Stimulated activated CD4-positive, alpha-beta T cell treated with anti-CD3 and anti-CD28 coated beads, Interleukin-4, amount 100 ng/mL, for 1 hour (primary cell): ENCODE measurements around the gene TGFB1I1.
"Not testable (repeated sequence)": the region's sequence is repeated elsewhere in the genome, so short reads cannot be mapped to it uniquely, and the experiment has no call there.

Source experiments
- DNase-seq: peaks from one replicate; pipeline ENCODE4 v3.0.0-alpha.2; 2020

Gene TGFB1I1

DNA sequence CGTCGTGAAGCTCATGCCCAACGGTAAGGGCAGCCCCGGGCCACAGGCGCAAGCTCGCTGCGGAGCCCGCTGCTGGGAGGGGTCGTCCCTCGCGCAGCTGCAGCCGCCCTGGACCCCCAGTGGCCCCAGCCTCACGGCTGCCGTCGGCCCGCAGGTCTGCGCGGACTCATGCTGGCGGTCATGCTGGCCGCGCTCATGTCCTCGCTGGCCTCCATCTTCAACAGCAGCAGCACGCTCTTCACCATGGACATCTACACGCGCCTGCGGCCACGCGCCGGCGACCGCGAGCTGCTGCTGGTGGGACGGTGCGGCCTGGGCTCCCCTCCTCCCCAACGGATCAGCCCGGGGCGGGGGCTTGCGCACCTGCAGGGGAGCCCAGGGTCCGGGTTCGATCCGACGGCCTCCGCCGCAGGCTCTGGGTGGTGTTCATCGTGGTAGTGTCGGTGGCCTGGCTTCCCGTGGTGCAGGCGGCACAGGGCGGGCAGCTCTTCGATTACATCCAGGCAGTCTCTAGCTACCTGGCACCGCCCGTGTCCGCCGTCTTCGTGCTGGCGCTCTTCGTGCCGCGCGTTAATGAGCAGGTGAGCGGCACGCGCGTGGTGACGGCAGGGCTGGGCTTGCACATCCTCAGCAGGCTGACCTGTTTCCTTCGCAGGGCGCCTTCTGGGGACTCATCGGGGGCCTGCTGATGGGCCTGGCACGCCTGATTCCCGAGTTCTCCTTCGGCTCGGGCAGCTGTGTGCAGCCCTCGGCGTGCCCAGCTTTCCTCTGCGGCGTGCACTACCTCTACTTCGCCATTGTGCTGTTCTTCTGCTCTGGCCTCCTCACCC lies 16.7 kb downstream of the TGFB1I1 start:
- no peak for DNase-seq

DNA sequence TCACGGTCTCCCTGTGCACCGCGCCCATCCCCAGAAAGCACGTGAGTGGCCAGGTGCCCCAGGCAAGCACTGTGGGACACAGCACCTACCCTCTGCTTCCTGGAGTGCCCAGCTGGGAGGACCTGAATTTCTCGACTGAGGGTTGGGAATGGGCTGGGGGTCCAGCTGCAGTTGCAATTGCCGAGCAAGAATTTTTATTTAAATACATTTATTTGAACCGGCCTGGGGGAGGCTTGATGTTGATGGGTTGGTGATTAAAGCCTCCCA lies 17.3 kb downstream of the TGFB1I1 start:
- DNase-seq: no peak

DNA sequence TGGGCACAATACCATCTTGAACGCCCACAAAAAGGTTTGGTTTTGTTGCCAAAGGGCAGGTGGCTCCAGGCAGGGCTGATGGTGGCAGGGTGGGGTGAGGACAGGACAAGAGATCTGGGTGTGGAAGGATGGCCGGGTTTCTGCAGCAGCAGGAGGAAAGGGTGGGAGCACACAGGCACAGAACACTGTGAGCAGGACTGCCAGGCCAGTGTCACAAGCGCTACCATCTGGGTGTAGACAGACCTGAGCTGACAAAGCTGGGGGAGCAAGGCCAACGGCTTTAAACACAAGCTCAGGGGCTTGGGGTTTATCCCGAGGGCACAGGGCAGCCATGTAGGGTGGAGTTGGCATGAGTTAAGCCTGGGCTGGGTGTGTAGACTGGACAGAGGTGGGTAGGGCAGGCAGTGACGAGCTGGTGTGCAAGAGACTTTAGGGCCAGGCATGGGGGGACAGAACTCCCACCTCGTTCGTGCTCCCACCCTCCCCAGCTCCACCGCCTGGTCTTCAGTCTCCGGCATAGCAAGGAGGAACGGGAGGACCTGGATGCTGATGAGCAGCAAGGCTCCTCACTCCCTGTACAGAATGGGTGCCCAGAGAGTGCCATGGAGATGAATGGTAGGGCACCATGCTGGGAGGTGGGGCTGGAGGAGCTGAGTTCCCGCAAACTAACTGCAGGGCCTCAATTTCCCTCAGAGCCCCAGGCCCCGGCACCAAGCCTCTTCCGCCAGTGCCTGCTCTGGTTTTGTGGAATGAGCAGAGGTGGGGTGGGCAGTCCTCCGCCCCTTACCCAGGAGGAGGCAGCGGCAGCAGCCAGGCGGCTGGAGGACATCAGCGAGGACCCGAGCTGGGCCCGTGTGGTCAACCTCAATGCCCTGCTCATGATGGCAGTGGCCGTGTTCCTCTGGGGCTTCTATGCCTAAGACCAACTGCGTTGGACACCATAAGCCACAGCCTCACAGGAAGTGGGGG lies 17.9 kb downstream of the TGFB1I1 start:
- no peak for DNase-seq

DNA sequence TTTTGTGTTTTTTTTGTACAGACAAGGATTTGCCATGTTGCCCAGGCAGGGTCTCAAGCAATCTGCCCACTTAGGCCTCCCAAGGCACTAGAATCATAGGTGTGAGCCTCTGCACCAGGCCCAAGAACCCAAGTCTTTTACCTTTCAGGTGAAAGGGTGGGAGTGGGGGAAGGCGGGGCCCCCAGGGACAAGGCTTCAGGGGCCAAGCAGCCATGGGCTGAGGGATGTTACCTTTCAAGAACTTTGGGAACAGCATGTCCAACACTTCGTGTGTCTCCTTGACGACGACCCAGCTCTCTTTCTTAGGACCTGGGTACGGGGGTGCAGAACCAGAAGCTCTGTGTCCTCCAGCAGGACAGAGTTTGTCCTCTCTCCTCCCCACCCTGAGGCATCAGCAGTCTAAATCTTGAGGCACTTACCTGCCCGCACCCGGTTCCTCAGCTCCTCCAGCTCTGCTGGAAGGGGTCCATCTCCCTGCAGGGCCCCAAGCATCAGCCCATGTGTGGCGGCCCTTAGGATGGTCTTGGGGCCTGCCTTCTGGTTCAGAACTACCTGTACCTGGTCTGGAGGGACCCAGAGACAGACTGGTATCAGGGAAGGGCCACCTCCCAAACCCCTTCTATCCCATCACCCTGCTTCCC lies 19.9 kb downstream of the TGFB1I1 start:
- no peak for DNase-seq

DNA sequence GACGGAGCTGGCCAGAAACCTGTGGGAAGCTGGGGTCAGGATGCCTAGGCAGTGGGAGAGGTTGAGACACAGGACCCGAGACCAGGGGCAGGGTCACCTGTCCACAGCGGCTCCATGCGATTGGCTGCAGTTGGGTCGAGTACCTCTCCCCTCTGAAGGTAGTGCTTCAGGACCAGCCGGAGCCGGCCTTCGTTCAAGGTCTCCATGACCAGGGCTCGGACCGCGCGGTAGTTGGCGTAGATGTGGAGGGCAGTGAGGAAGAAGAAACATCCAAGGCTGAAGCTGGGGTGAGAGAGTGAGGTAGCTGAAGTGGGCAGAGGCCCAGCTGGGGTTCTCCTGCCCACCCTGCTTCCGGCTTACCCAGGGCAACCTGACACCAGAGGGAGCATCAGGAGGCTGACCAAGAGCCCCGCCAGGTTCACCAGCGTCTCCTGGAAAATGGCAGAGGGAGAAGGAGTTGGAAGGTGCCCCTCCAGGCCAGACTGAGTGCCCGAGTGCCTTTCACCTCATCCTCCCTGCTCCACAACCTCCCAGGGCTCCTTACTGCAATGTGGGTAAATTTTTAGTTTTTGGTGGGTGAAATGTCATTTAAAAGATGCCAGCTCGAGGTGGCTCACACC lies 21.7 kb downstream of the TGFB1I1 start:
- DNase-seq: no peak

DNA sequence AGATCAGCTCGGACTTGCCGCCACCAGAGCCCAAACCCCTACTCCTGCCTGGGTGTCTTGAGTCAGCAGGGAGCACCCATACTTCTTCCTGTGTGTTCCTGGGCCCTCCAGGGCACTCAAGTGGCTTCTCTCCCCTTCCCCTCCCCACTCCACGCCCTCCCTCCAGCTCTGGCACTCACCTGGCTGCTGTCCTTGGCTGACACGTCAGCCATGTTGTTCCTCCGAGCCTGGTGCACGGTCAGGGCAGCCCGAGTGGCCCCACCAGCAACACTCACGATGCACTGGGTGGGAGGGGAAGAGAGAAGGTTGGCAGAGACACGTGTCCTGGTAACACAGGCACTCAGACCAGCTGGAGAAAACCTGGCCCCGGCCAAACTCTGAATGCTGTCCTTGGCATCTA lies 24.7 kb downstream of the TGFB1I1 start:
- no peak for DNase-seq

DNA sequence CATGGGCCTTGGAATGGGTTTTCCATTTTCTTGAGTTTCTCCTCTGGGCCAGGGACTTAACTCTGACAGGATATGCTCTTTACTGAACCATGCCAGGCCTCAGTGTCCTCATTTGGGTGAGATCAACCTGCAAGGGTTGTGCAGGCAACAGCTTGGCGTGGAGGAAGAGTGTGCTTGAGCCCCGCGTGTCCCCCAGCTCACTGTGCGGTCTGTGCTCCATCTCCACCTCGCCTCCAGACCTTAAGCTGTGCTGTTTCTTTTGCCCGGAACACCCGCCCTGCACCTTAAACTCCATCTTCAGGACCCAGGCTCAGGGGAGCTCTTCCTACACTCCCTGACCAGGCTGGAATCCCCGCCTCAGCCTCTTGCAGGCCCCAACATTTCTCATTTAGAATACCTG lies 26.5 kb downstream of the TGFB1I1 start:
- no peak for DNase-seq

DNA sequence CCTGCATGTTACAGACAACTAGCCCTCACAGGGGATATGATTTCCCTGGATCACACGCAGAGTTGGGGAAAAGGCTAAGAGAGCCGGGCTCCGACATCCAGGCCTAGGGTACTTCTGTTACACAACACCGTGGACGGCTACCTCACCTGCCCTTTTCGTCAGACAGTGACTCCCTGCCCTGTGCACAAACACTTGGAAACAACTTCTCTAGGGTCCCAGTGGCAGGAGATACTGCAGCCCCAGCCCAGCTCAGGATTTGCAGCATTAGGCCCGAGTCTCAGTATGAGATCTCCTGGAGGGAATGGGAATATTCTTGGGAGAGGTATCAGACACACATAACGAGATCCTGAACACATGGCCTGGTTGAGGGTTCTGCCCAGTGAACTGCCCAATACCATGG lies 28.0 kb downstream of the TGFB1I1 start:
- DNase-seq: no peak

DNA sequence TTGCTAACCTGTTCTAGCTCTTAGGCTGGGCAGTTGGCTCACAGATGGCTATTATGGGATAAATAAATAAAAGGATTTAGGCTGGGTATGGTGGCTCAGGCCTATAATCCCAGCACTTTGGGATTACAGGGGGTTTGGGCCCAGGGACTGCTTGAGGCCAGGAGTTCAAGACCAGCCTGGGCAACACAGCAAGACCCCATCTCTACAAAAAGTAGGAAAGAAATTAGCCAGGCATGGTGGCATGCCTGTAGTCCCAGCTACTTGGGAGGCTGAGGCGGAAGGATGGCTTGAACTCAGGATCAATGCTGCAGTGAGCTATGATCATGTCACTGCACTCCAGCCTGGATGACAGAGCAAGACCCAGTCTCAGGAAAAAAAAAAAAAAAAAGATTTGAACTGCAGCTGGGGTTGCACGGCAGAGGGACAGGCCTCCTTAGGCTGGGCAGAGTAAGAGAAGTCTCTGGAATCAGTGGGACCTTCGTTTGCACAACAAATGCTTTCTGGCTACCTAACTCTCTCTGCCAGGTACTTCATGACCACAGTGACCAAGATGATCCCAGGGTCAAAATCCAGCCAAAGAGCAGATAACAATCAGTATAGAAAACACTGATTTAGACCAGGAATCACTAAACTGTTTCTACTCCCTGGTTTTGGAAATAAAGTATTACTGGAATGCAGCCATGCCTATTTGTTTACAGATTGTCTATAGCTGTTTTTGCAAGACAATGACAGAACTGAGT lies 29.4 kb downstream of the TGFB1I1 start:
- DNase-seq: no peak

DNA sequence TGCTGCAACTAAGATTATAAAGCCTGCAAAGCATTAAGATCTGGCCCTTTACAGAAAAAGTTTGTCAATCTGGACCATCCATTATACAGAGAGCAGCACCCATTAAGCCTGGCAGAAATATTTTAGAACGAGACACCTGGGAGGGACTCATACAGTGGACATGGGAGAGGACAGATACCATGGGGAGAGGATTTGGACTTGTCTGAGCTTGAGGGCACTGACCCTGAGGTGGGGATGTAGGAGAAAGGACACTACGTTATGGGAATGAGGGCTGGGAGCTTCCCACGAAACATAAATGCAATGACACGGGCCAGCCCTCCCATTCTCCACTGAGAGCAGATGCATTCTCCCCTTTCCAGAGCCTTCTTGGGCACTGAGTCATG lies 30.0 kb downstream of the TGFB1I1 start:
- no peak for DNase-seq

DNA sequence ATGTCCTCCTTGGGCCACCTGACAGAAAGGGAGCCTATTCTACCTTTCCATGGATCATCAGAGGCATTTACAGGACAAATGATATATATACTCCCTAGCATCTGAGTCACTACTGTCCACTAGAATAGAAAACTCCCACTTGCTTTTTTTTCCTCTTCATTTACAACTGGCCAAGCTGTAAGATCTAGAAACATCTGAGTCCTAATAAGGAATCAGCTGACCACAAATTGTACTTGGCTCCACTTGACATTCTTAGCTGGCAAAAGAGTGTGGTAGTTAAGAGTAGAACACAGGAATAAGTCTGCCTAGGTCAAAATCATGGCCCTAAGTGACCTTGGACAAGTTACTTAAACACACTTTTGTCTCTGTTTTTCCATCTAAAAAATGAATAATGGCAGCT lies 31.0 kb downstream of the TGFB1I1 start:
- DNase-seq: no peak

DNA sequence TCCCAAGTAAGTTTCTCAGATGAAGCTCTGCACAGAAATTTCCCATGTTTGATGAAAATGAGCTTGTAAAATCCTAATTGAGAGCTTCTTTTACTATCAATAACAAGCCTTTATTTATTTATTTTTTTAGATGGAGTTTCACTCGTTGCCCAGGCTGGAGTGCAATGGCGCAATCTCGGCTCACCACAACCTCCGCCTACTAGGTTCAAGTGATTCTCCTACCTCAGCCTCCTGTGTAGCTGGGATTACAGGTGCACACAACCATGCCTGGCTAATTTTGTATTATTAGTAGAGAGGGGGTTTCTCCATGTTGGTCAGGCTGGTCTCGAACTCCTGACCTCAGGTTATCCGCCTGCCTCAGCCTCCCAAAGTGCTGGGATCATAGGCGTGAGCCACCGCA lies 31.6 kb downstream of the TGFB1I1 start:
- not testable (repeated sequence) for DNase-seq

DNA sequence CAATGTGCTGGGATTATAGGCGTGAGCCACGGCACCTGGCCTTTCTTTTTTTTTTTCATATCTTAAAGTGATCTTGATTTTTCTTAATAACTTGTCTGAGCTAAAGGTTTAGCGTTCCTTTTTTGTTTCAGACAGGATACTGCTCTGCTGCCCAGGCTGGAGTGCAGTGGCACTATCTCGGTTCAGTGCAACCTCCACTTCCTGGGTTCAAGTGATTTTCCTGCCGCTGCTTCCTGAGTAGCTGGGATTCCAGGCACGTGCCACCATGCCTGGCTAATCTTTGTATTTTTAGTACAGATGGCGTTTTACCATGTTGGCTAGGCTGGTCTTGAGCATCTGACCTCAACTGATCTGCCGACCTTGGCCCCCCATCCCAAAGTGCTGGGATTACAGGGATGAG lies 32.2 kb downstream of the TGFB1I1 start:
- no peak for DNase-seq

DNA sequence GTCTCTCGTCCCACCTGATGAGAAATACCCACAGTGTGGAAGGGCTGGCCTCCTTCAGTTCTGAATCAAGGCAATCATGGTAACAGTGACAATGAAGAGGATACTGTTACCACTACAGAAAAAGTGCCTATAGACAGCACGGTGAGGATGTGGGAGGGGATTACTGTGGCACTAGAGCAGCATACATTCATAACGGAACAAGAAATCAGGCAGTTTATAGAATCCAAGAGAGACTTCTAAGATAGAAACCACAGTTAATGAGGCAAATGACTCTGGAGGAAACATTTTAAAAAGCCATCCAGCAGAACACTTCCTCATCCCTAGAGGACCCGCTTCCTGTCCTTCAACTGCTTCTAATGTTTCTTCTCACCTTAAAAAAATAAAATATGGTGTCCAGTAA lies 33.5 kb downstream of the TGFB1I1 start:
- no peak for DNase-seq

DNA sequence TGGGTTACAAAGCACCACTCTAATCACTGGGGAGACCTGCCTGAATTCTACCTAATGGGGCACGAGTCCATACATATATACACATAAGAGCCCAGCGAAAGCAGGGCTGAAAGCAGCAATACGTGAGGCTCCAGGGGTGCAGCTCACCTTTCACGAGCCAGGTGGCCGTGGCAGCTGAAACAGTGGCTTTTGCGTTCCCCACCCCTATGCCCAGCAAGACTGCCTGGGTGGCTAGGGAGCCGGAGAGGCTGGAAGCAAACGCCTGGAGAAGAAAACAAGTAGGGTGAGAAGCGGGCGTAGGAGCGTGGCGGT lies 35.6 kb downstream of the TGFB1I1 start:
- no peak for DNase-seq

DNA sequence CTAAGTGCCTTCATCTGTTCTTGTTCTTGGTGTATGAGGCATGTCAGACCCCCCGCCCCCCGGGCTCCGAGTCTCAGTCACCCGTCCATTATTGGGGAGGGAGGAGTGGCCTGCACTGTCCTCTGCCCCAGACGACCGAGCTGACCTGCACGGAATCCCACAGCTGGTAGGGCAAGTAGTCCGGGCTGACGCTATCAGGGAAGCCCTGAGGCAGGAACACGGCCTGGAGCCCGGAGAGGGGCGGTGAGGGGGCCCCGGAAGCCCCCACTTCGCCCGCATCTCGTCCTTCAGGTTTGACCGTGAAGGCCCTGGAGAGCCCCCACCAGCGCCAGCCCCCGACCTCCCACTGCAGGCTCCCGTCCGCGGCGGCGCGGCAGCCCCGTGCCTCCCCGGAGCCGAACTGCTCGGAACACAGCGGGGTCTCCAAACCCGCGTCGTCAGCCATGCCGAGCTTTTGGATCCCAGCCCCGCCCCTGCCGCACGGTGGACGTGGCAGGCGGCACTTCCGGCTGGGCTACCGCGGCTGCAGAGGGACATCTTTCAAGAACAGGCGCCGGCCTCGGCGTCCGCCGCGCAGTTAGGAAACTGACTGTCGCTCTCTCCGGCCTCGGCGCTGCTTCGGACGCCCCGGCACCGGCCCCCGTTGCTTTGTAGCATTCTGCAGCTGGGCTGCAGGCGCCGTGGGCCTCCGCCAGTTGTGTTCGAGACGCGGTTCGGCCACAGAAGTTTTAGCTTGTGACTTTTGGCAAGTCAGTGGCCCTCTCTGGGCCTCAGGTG lies 36.2 kb downstream of the TGFB1I1 start, which contains the start of gene RUSF1:
TSS of gene RUSF1 (minus strand) at position 463 of the 777 bp plus-strand sequence. CDS start at position 445, 18 bp downstream.
- peak; percentile 87 for DNase-seq

DNA sequence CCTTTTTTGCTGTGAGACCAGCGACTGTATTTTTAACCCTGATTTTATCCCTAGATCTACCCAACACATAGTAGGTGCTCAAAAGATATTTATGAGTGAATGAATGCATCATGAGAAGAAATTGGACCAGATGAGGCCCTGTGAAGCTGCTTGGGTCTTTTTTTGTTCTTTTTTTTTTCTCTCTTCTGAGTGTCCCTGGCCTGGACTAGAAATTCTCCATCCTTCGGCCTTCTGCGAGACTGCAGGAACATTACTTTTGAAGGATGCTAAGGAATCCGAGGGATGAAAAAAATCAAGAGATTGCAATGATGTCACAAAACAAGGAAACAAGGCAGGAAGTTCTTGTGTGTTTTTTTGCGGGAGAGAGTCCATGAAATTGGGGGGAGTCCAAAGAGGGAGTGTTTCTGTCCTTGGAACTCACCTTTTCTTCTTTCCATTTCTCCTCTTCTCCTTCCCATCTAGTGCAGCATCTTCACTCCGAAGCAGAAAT lies 36.8 kb downstream of the TGFB1I1 start:
- no peak for DNase-seq

DNA sequence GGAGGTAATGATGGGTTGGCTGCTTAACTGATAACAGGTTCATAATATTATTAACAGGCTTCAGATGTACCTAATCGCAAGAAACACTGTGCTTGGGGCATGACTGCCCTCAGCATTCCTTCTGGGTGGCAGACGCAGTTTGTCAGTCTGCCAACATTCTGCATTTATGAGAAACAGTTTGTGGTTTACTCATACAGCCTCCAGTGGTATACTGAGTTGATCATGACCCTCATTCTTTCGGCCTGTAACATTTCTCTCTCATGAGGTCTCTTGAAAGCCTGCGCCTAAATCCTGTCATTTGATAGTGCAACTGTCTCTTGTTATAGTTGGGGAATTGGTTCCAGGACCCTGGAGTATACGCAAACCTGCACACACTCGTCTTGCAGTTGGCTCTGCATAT lies 41.2 kb downstream of the TGFB1I1 start:
- DNase-seq: no peak

DNA sequence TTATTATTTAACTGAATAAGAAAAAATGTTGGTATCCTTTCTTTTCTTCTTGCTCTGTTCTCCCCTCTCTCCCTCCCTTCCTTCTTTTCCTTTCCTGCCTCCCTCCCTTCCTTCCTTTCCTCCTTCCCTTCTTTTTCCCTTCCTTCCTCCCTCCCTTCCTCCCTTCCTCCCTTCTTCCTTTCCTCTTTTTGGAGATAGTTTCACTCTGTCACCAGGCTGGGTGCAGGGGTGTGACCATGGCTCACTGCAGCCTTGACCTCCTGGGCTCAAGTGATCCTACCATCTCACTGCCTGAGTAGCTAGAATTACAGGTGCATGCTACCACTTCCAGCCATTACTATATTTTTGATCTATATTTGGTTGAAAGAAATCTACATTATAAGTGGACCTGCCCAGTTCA lies 41.9 kb downstream of the TGFB1I1 start:
- DNase-seq: no peak

DNA sequence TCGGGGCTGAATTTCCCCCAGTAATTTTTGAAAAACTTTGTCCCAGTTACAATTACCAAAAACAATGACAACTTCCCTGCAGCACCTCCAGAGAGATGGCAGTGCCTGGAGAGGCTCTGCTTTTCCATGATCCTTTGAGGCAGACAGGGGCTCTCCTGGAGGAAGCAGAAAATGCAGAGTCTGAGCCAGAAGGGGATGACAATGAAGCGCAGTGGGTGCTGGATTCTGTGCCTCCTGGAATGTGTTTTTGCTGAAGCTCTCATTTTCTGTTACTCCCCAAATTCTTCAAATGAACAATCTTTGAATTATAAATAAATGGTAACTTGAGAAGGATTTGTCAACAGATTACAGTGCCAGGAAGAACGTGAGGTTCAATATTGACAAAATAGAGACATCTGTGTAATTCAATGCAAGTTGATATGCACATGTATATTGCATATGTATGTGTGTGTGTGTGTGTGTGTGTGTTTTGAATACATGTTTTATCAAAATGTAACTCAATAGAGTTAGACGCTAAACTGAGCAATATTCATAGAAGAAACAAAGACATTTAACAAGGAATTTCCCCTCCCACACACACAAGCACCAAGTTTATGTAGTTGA lies 45.9 kb downstream of the TGFB1I1 start:
- no peak for DNase-seq

DNA sequence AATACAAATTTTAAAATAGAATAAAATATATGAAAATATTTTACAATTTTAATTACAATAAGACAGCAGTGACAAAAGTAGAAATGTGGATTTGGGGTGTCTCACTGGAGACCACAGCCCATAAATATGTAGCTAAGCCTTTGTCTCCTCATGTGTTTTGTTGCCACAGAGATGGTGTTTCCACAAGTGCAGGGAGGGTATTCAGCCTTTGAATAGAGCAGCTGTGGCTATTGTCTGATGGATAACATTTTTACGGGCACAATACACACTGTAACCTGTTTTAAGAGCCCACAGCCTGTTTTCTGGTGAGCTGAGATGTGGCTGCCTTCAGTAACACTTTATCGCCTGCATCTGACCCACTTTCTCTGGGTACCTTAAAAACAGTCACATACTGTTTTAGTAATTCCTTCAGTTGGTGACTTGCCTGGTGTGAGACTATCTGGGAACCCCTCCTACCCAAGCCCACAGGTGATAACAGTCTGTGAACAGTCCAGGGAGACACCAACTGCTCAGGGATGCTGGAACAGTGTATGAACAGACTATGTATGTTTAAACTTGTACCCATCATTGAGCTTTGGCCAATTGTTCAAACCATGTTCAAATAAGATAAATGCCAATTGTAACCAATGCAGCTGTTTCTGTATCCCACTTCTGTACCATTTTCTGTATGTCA lies 47.9 kb downstream of the TGFB1I1 start:
- DNase-seq: no peak
